Spinal cord (tissue), 10 donors: ENCODE data around the gene LHFPL2. TPM values are rescaled to one million over a fixed set of nuclear protein-coding genes. Genes with fewer than 3 reads are reported as not detected.
A peak's percentile ranks its signal among the peaks of the same experiment; 100 is the strongest.

Source experiments
- DNase-seq, 6 donors: peaks; one replicate each; pipeline versions ENCODE4 v3.0.0 to v3.0.0-alpha.2; 2013 to 2015; ENCODE audit warnings: low spot score in 6 of 6, low read depth in 4 of 6
- H3K27ac ChIP-seq: one replicate; pipeline ENCODE4 v1.5.1; 2013; ENCODE audit warnings: low read depth, low read length, control low read depth
- H3K27me3 ChIP-seq: one replicate; pipeline ENCODE4 v1.6.1; 2013; ENCODE audit warnings: low read length; ENCODE audit not compliant: control insufficient read depth, insufficient read depth
- H3K36me3 ChIP-seq: one replicate; pipeline ENCODE4 v1.6.1; 2013; ENCODE audit warnings: low read length; ENCODE audit not compliant: control insufficient read depth, insufficient read depth
- H3K4me1 ChIP-seq: one replicate; pipeline ENCODE4 v1.6.1; 2013; ENCODE audit warnings: low read length; ENCODE audit not compliant: control insufficient read depth, insufficient read depth
- H3K4me3 ChIP-seq: one replicate; pipeline ENCODE4 v1.5.1; 2013; ENCODE audit warnings: low read depth, low read length, control low read depth
- H3K9me3 ChIP-seq: one replicate; pipeline ENCODE4 v1.6.1; 2013; ENCODE audit warnings: low read length; ENCODE audit not compliant: control insufficient read depth, insufficient read depth
- WGBS: methylation state at CpG from one replicate; pipeline ENCODE4 v1.1.5; 2013; ENCODE audit warnings: missing lambda C conversion rate; ENCODE audit not compliant: insufficient coverage; 5-methylcytosine and 5-hydroxymethylcytosine counted together
- polyA plus RNA-seq, 2 donors: library from polyadenylated mRNA; unstranded; fragments of 120-200 nt; gene quantifications; one replicate each; pipeline ENCODE4 v1.2.1, GENCODE V29; 2013; ENCODE audit not compliant: insufficient read length in 2 of 2
- total RNA-seq, 2 donors: library from RNA; depleted of rRNA in 1 of 2; stranded (reverse); fragments of 120-200 nt in 1 of 2; fragments of >200 nt in 1 of 2; gene quantifications; one replicate each; pipeline versions ENCODE4 v1.2.3 to v1.2.4, GENCODE V29; 2013 to 2014
- donor health status: healthy.

LHFPL2 gene
- total and polyA plus RNA-seq, 4 donors: 39.4 to 81.8 (median 58.2) TPM

DNA sequence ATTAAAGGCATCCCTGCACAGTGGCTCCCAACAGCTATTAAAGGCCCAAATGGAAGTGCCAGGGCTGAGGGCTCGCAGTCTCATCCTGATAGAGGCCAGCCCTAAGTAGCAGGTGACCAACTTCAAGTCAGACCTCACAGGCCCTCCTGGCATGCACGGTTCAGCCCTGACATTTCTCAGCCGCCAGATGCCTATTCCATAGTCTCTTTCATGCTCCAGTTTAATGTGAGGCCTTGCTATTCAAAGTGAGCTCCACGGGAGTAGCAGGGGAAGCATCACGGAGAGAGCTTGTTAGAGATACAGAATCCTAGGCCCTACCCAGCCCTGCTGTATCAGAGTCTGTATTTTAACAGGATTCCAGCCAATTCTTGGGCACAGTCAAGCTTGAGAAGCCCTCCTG, 11.1 kb downstream of the LHFPL2 start:
- peaks cover 23% of the 10 kb centered on the region for H3K4me1 ChIP-seq
- no peaks in the 10 kb centered on the region for H3K9me3 ChIP-seq
- H3K27me3 ChIP-seq: peaks cover 2% of the 10 kb centered on the region
- H3K27ac ChIP-seq: peak overlapping the region; percentile 55
- H3K4me3 ChIP-seq: no peak overlapping the region
- H3K36me3 ChIP-seq: no peaks in the 10 kb centered on the region
- 63% methylated on average over 5 of the region's 5 CpGs for WGBS
- no peak for DNase-seq

DNA sequence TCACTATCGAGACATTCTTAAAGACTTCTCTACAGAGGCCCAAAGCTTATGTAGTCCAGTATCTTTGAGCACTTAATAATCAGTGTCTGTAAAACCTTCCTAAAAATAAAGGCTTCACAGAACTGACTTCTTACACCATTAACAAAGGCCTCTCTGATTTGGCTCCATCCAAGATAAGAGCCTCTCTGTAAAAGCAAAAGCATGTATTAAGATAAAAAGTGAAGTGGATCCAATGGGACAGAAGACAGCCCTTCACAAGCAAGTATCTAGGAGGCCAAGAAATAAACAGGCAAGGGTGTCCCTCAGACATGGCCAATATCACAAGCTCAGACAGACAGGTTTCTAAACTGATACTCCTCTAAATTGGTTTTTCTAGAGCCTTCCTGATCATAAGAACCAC, 11.9 kb downstream of the LHFPL2 start:
- Histone ChIP-seq H3K4me3 (no peak overlapping the region), H3K27ac (no peak overlapping the region), H3K27me3 (peaks cover 2% of the 10 kb centered on the region), H3K9me3 (no peaks in the 10 kb centered on the region), H3K36me3 (peaks cover 3% of the 10 kb centered on the region), H3K4me1 (peaks cover 23% of the 10 kb centered on the region)
- WGBS: no CpG with 5 or more reads among the region's 1 CpG
- no peak for DNase-seq

GRCh38 chr5:78634634-78635033, 13.9 kb downstream of the LHFPL2 start:
- H3K4me3 ChIP-seq: no peak overlapping the region
- 97% methylated on average over 3 of the region's 3 CpGs for WGBS
- H3K4me1 ChIP-seq: peaks cover 23% of the 10 kb centered on the region
- peaks cover 6% of the 10 kb centered on the region for H3K36me3 ChIP-seq
- peaks cover 4% of the 10 kb centered on the region for H3K27me3 ChIP-seq
- no peak for DNase-seq
- H3K9me3 ChIP-seq: no peaks in the 10 kb centered on the region
- H3K27ac ChIP-seq: no peak overlapping the region

GRCh38 chr5:78634229-78634628, 14.3 kb downstream of the LHFPL2 start:
- peaks cover 4% of the 10 kb centered on the region for H3K27me3 ChIP-seq
- H3K9me3 ChIP-seq: no peaks in the 10 kb centered on the region
- no peak for DNase-seq
- no peak overlapping the region for H3K4me3 ChIP-seq
- WGBS: 84% methylated on average over 3 of the region's 5 CpGs
- no peak overlapping the region for H3K27ac ChIP-seq
- peaks cover 23% of the 10 kb centered on the region for H3K4me1 ChIP-seq
- peaks cover 6% of the 10 kb centered on the region for H3K36me3 ChIP-seq

GRCh38 chr5:78633700-78634099, 14.9 kb downstream of the LHFPL2 start:
- H3K27ac ChIP-seq: no peak overlapping the region
- no CpG with 5 or more reads among the region's 2 CpGs for WGBS
- H3K27me3 ChIP-seq: peaks cover 5% of the 10 kb centered on the region
- peaks cover 22% of the 10 kb centered on the region for H3K4me1 ChIP-seq
- H3K36me3 ChIP-seq: peaks cover 6% of the 10 kb centered on the region
- H3K4me3 ChIP-seq: no peak overlapping the region
- H3K9me3 ChIP-seq: no peaks in the 10 kb centered on the region
- no peak for DNase-seq

DNA sequence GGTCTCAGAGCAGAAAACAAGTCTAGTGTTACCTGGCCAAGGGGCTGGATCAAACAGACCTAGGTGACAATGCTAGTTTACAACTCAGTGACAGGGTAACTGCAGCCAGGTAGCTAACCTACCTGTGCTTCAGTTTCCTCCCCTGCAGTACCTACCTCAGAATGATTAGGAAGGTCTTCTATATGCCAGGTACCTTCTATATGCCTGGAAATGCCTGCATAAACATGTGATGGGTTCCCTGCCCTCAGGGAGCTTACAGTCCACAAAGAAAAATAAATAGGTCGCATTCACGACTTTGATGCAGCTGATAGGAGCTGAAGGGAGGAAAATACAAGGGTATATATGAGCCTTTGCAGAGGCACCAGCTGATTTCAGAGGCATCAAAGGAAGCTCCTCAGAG, 16.1 kb downstream of the LHFPL2 start:
- Histone ChIP-seq H3K4me3 (no peak overlapping the region), H3K9me3 (no peaks in the 10 kb centered on the region), H3K36me3 (peaks cover 6% of the 10 kb centered on the region), H3K27ac (no peak overlapping the region), H3K27me3 (peaks cover 7% of the 10 kb centered on the region), H3K4me1 (peaks cover 10% of the 10 kb centered on the region)
- 86% methylated on average over 2 of the region's 2 CpGs for WGBS
- DNase-seq: no peak

GRCh38 chr5:78631931-78632330, 16.6 kb downstream of the LHFPL2 start:
- no peak for DNase-seq
- H3K4me3 ChIP-seq: no peak overlapping the region
- peaks cover 7% of the 10 kb centered on the region for H3K27me3 ChIP-seq
- 100% methylated on average over 1 of the region's 2 CpGs for WGBS
- H3K36me3 ChIP-seq: peaks cover 6% of the 10 kb centered on the region
- no peak overlapping the region for H3K27ac ChIP-seq
- H3K9me3 ChIP-seq: no peaks in the 10 kb centered on the region
- peaks cover 11% of the 10 kb centered on the region for H3K4me1 ChIP-seq

DNA sequence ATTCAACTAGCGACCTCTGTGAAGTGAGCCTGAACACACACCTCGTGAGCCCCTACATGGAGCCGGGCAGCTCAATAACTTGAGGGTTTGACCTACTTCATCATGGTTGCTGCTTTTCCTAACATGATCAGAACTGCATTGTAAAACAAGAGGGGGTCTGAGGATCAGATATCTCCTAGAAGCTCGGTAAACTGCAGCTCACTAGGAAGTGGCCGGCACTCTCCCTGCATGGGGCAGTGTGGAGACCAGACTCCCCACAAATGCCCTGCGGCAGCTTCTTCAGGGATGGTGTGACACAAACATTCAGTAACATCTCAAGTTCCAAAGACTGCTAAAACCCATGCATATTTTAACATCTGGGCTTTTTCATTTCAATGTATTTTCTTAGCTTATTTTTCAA, 18.5 kb downstream of the LHFPL2 start:
- Histone ChIP-seq H3K27ac (no peak overlapping the region), H3K4me3 (no peak overlapping the region), H3K9me3 (no peaks in the 10 kb centered on the region), H3K36me3 (peaks cover 6% of the 10 kb centered on the region), H3K4me1 (peaks cover 27% of the 10 kb centered on the region), H3K27me3 (peaks cover 7% of the 10 kb centered on the region)
- 75% methylated on average over 5 of the region's 6 CpGs for WGBS
- no peak for DNase-seq

GRCh38 chr5:78629624-78630023, 18.9 kb downstream of the LHFPL2 start:
- H3K4me1 ChIP-seq: peaks cover 31% of the 10 kb centered on the region
- no peak overlapping the region for H3K27ac ChIP-seq
- DNase-seq: no peak
- H3K27me3 ChIP-seq: peaks cover 7% of the 10 kb centered on the region
- H3K9me3 ChIP-seq: no peaks in the 10 kb centered on the region
- H3K4me3 ChIP-seq: no peak overlapping the region
- 86% methylated on average over 1 of the region's 3 CpGs for WGBS
- peaks cover 6% of the 10 kb centered on the region for H3K36me3 ChIP-seq

- H3K9me3 ChIP-seq: no peaks in the 10 kb centered on the region
- no peak for DNase-seq
- H3K27me3 ChIP-seq: peaks cover 6% of the 10 kb centered on the region
- no peak overlapping the region for H3K4me3 ChIP-seq
- H3K27ac ChIP-seq: peak overlapping the region; percentile 11
- WGBS: 50% methylated on average over 5 of the region's 5 CpGs
- peaks cover 6% of the 10 kb centered on the region for H3K36me3 ChIP-seq
- H3K4me1 ChIP-seq: peaks cover 32% of the 10 kb centered on the region
Measured at GRCh38 chr5:78628270-78628992, 20.1 kb downstream of the LHFPL2 start.
